IMR-90 (cell line): ENCODE results near the gene DERL3. TPM values are rescaled to one million over a fixed set of nuclear protein-coding genes. Genes with fewer than 3 reads are reported as not detected.

Experiments used
- ATAC-seq: fragments of 200-7000 bp; cut with Tn5 transposase; 2 replicates; pipeline ENCODE4 v1.9.1; 2020; ENCODE audit warnings: low read depth, mild to moderate bottlenecking, moderate library complexity
- BruUV-seq: library from RNA; stranded (reverse); fragments of 400-500 nt; replicated peaks from 2 replicates; lab custom pipeline; 2021; lab: Mats Ljungman, UMichigan
- CTCF ChIA-PET: fragments of 300-600 bp; formaldehyde crosslinking; extraction: SDS; loops from one replicate; lab custom pipeline; 2021; ENCODE audit warnings: antibody characterized with exemption; lab: Yijun Ruan, JAX
- POLR2A ChIA-PET: fragments of 300-600 bp; sonication (Branson Sonifier 250); formaldehyde crosslinking; loops from one replicate; lab custom pipeline; 2022; ENCODE audit warnings: antibody characterized with exemption; ENCODE audit not compliant: unreplicated experiment; lab: Charles Lee
- DNase-seq: peaks from one replicate; pipeline ENCODE4 v3.0.0; 2013
- H2AFZ ChIP-seq: replicated peaks from 2 replicates; pipeline ENCODE3; 2013; ENCODE audit warnings: low read length, mild to moderate bottlenecking; ENCODE audit not compliant: poor library complexity
- H2AK5ac ChIP-seq: 2 replicates; pipeline ENCODE4 v1.6.1; 2013; ENCODE audit warnings: low read depth, low read length, inconsistent platforms
- H2AK9ac ChIP-seq: replicated peaks from 2 replicates; pipeline ENCODE3; 2013; ENCODE audit warnings: mild to moderate bottlenecking, low read depth, low read length, moderate library complexity; ENCODE audit not compliant: poor library complexity
- H2BK120ac ChIP-seq: 2 replicates; pipeline ENCODE4 v1.6.1; 2013; ENCODE audit warnings: low read depth, low read length, inconsistent platforms
- H2BK15ac ChIP-seq: 3 replicates; pipeline ENCODE4 v1.6.1; 2013; ENCODE audit warnings: low read depth, low read length, inconsistent platforms
- H2BK20ac ChIP-seq: 2 replicates; pipeline ENCODE4 v1.6.1; 2013; ENCODE audit warnings: low read depth, mild to moderate bottlenecking, inconsistent platforms, low read length, moderate library complexity
- H2BK5ac ChIP-seq: 2 replicates; pipeline ENCODE4 v1.6.1; 2013; ENCODE audit warnings: mild to moderate bottlenecking, low read depth, low read length, inconsistent platforms; ENCODE audit not compliant: poor library complexity, severe bottlenecking
- H3K14ac ChIP-seq: replicated peaks from 2 replicates; pipeline ENCODE4 v1.6.1; 2013; ENCODE audit warnings: low read depth, low read length, inconsistent platforms
- H3K18ac ChIP-seq: 2 replicates; pipeline ENCODE4 v1.6.1; 2013; ENCODE audit warnings: low read depth, low read length, control low read depth
- H3K23ac ChIP-seq: 2 replicates; pipeline ENCODE4 v1.6.1; 2013; ENCODE audit warnings: low read depth, low read length, inconsistent platforms
- H3K27ac ChIP-seq: 2 replicates; pipeline ENCODE4 v1.5.1; 2013; ENCODE audit warnings: mild to moderate bottlenecking, control low read depth, low read length; ENCODE audit not compliant: insufficient read depth
- H3K27me3 ChIP-seq: 2 replicates; pipeline ENCODE4 v1.6.1; 2013; ENCODE audit warnings: low read length; ENCODE audit not compliant: control insufficient read depth, insufficient read depth
- H3K36me3 ChIP-seq: 2 replicates; pipeline ENCODE4 v1.6.1; 2013; ENCODE audit warnings: low read length, mixed read lengths; ENCODE audit not compliant: control insufficient read depth, insufficient read depth
- H3K4ac ChIP-seq: 2 replicates; pipeline ENCODE4 v1.6.1; 2013; ENCODE audit warnings: low read depth, low read length, inconsistent platforms
- H3K4me1 ChIP-seq: 2 replicates; pipeline ENCODE4 v1.6.1; 2013; ENCODE audit warnings: low read length, mixed read lengths; ENCODE audit not compliant: control insufficient read depth, insufficient read depth
- H3K4me2 ChIP-seq: 2 replicates; pipeline ENCODE4 v1.6.1; 2013; ENCODE audit warnings: low read depth, mild to moderate bottlenecking, control low read depth, low read length, moderate library complexity
- H3K4me3 ChIP-seq: 2 replicates; pipeline ENCODE4 v1.5.1; 2013; ENCODE audit warnings: low read depth, mild to moderate bottlenecking, control low read depth, low read length, moderate library complexity; ENCODE audit not compliant: insufficient read depth
- H3K56ac ChIP-seq: 2 replicates; pipeline ENCODE4 v1.6.1; 2013; ENCODE audit warnings: low read length, inconsistent platforms; ENCODE audit not compliant: insufficient read depth; ENCODE audit errors: extremely low read depth
- H3K79me1 ChIP-seq, 2 experiments: 2 replicates each; pipeline ENCODE4 v1.6.1; 2013; ENCODE audit warnings: low read length in 2 of 2, inconsistent platforms in 1 of 2, low read depth in 1 of 2
- H3K9ac ChIP-seq: 2 replicates; pipeline ENCODE4 v1.6.1; 2013; ENCODE audit warnings: low read depth, low read length, control low read depth
- H3K9me1 ChIP-seq: 2 replicates; pipeline ENCODE4 v1.6.1; 2013; ENCODE audit warnings: low read length, inconsistent platforms; ENCODE audit not compliant: insufficient read depth
- H3K9me3 ChIP-seq: 2 replicates; pipeline ENCODE4 v1.6.1; 2013; ENCODE audit warnings: low read length; ENCODE audit not compliant: control insufficient read depth, insufficient read depth
- H4K20me1 ChIP-seq: 2 replicates; pipeline ENCODE4 v1.6.1; 2013; ENCODE audit warnings: low read length, inconsistent platforms; ENCODE audit not compliant: insufficient read depth
- H4K5ac ChIP-seq: 2 replicates; pipeline ENCODE4 v1.6.1; 2013; ENCODE audit warnings: mild to moderate bottlenecking, low read depth, low read length, control low read depth
- H4K8ac ChIP-seq, 2 experiments: 2 replicates each; pipeline ENCODE4 v1.6.1; 2013; ENCODE audit warnings: low read depth in 2 of 2, low read length in 2 of 2, control low read depth in 1 of 2, inconsistent platforms in 1 of 2
- H4K91ac ChIP-seq: 2 replicates; pipeline ENCODE4 v1.6.1; 2013; ENCODE audit warnings: low read depth, low read length, inconsistent platforms; ENCODE audit not compliant: insufficient read depth
- CEBPB ChIP-seq: IDR thresholded peaks from 2 replicates; pipeline ENCODE4 v1.6.1; 2012; ENCODE audit warnings: low read depth, low read length, improper control_type of control experiment
- MAZ ChIP-seq: IDR thresholded peaks from 2 replicates; pipeline ENCODE4 v1.6.1; 2012; ENCODE audit warnings: low read depth, mild to moderate bottlenecking, low read length, improper control_type of control experiment, moderate library complexity, borderline replicate concordance
- NFE2L2 ChIP-seq: fragments of 150-350 bp; IDR thresholded peaks from 2 replicates; pipeline ENCODE4 v1.6.1; 2016; ENCODE audit warnings: low read depth, mild to moderate bottlenecking, low read length
- POLR2A ChIP-seq: IDR thresholded peaks from 2 replicates; pipeline ENCODE4 v1.6.1; 2012; ENCODE audit warnings: mild to moderate bottlenecking, low read depth, low read length
- RAD21 ChIP-seq: IDR thresholded peaks from 2 replicates; pipeline ENCODE4 v1.6.1; 2012; ENCODE audit warnings: low read length, improper control_type of control experiment
- RCOR1 ChIP-seq: IDR thresholded peaks from 2 replicates; pipeline ENCODE4 v1.6.1; 2012; ENCODE audit warnings: mild to moderate bottlenecking, low read length, improper control_type of control experiment; ENCODE audit not compliant: insufficient replicate concordance
- RFX5 ChIP-seq: IDR thresholded peaks from 2 replicates; pipeline ENCODE4 v1.8.0; 2012; ENCODE audit warnings: low read depth, mild to moderate bottlenecking, low read length, moderate library complexity
- SMC3 ChIP-seq: fragments of 150-350 bp; IDR thresholded peaks from 2 replicates; pipeline ENCODE4 v1.6.1; 2016; ENCODE audit warnings: low read depth, mild to moderate bottlenecking, antibody characterized with exemption, low read length, moderate library complexity
- WGBS, 2 experiments: methylation state at CpG; one replicate each; pipeline versions ENCODE4 v1.1.5 to v1.1.7; 2013; ENCODE audit warnings: missing lambda C conversion rate in 2 of 2; ENCODE audit not compliant: insufficient read length in 1 of 2; ENCODE audit errors: extremely low coverage in 2 of 2; 5-methylcytosine and 5-hydroxymethylcytosine counted together
- dilution Hi-C: fragments of 300-500 bp; cut with HindIII; formaldehyde crosslinking; loops from one replicate; pipeline ENCODE4 v1.14.3; 2018; ENCODE audit warnings: low sequenced_read_pairs; ENCODE audit not compliant: unreplicated experiment
- in situ Hi-C: fragments of 300-500 bp; cut with MboI; formaldehyde crosslinking; loops from 3 replicates; pipeline ENCODE4 v1.14.3; 2019; ENCODE audit warnings: low sequenced_read_pairs, inconsistent platforms, mixed read lengths
- intact Hi-C: fragments of 100-400 bp; cut with micrococcal nuclease; formaldehyde crosslinking; loops from 2 replicates; pipeline ENCODE4 v1.10.0; 2022
- polyA plus RNA-seq, 3 experiments: library from polyadenylated mRNA; depleted of rRNA; stranded (reverse); fragments of >200 nt; gene quantifications; 2 replicates each; pipeline ENCODE4 v1.2.3, GENCODE V29; 2012; ENCODE audit warnings: low replicate concordance in 1 of 3
- total RNA-seq: library from RNA; depleted of rRNA; stranded (reverse); fragments of >200 nt; gene quantifications from 2 replicates; pipeline ENCODE4 v1.2.3, GENCODE V29; 2012
- TF ChIP-seq, protein P1 (sequence below): conservative IDR thresholded peaks from 2 replicates; pipeline ENCODE4 v1.5.1; 2012; ENCODE audit warnings: mild to moderate bottlenecking, low read depth, low read length, improper control_type of control experiment

DERL3 gene
- total and polyA plus RNA-seq, 2 of the 4 experiments (the other 2 are of a cell fraction): 0.18 to 0.62 TPM

DNA sequence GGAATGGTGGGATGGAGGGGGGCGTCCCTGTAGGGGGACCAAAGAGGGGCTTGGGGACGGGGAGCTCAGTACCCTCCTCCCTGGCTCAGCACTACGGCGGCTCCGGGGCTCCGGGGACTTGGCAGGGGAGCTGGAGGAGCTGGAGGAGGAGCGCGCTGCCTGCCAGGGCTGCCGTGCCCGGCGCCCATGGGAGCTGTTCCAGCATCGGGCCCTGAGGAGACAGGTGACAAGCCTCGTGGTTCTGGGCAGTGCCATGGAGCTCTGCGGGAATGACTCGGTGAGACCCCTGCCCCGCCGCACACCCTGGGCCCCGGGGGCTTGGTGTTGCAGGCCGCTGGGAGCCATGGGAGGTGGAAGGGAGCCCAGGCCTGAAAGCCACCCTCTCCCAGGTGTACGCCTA is 43.6 kb upstream of the DERL3 start:
- Histone ChIP-seq H3K9ac (no peak overlapping the region), H2BK15ac (no peak overlapping the region), H3K9me3 (no peaks in the 10 kb centered on the region), H3K79me1 (no peaks in the 10 kb centered on the region), H3K4me1 (no peaks in the 10 kb centered on the region), H3K27me3 (no peaks in the 10 kb centered on the region), H4K20me1 (no peaks in the 10 kb centered on the region), H3K56ac (no peak overlapping the region), H2AK5ac (no peak overlapping the region), H4K5ac (no peak overlapping the region), H3K14ac (no peak overlapping the region), H3K27ac (no peak overlapping the region), H2BK20ac (no peak overlapping the region), H3K4me2 (no peak overlapping the region), H2BK120ac (no peak overlapping the region), H2AFZ (no peak overlapping the region), H4K8ac (no peak overlapping the region), H3K23ac (no peak overlapping the region), H3K18ac (no peak overlapping the region), H3K9me1 (peaks cover 4% of the 10 kb centered on the region; the same call in 1 of the 2 replicates), H3K36me3 (peaks cover 1% of the 10 kb centered on the region; the same call in 1 of the 2 replicates), H2AK9ac (peak overlapping the region; percentile 42), H3K4ac (no peak overlapping the region), H3K4me3 (no peak overlapping the region), H2BK5ac (no peak overlapping the region), H4K91ac (no peak overlapping the region)
- ChIA-PET CTCF (no interaction called here), POLR2A (no interaction called here)
- 93% methylated on average over 7 of the region's 20 CpGs; no CpG with 5 or more reads in 1 of the 2 experiments for WGBS, 2 experiments
- BruUV-seq: no TSS peak
- no peak for TF ChIP-seq MAZ
- no peak for TF ChIP-seq SMC3
- TF ChIP-seq, protein P1, sequence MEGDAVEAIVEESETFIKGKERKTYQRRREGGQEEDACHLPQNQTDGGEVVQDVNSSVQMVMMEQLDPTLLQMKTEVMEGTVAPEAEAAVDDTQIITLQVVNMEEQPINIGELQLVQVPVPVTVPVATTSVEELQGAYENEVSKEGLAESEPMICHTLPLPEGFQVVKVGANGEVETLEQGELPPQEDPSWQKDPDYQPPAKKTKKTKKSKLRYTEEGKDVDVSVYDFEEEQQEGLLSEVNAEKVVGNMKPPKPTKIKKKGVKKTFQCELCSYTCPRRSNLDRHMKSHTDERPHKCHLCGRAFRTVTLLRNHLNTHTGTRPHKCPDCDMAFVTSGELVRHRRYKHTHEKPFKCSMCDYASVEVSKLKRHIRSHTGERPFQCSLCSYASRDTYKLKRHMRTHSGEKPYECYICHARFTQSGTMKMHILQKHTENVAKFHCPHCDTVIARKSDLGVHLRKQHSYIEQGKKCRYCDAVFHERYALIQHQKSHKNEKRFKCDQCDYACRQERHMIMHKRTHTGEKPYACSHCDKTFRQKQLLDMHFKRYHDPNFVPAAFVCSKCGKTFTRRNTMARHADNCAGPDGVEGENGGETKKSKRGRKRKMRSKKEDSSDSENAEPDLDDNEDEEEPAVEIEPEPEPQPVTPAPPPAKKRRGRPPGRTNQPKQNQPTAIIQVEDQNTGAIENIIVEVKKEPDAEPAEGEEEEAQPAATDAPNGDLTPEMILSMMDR: no peak
- TF ChIP-seq NFE2L2: no peak
- TF ChIP-seq POLR2A: no peak
- no peak for TF ChIP-seq RFX5
- TF ChIP-seq RCOR1: no peak
- TF ChIP-seq CEBPB: no peak
- TF ChIP-seq RAD21: no peak
- in situ Hi-C loops (no loop called here), dilution Hi-C loops (no loop called here), intact Hi-C loops (no loop called here)
- ATAC-seq: no peak
- no peak for DNase-seq
